Endothelial cell of umbilical vein (primary cell): ENCODE results near the gene SPDL1. TPM values are rescaled to one million over a fixed set of nuclear protein-coding genes. Genes with fewer than 3 reads are reported as not detected.

ENCODE experiments used
- BruUV-seq: library from RNA; stranded (reverse); fragments of 400-500 nt; replicated peaks from 2 replicates; lab custom pipeline; 2021; lab: Mats Ljungman, UMichigan
- CTCF ChIA-PET: fragments of 300-600, 350-600 bp; sonication (Branson Sonifier 250); formaldehyde crosslinking; loops from one replicate; lab custom pipeline; 2021; ENCODE audit warnings: antibody characterized with exemption, inconsistent platforms; lab: Charles Lee
- POLR2A ChIA-PET: fragments of 300-600, 350-600 bp; sonication (Branson Sonifier 250); formaldehyde crosslinking; loops from one replicate; lab custom pipeline; 2021; ENCODE audit warnings: antibody characterized with exemption, inconsistent platforms; lab: Charles Lee
- DNase-seq: peaks from one replicate; pipeline ENCODE4 v3.0.0-alpha.2; 2011; ENCODE audit warnings: low read depth, low spot score
- FAIRE-seq: peaks from 2 replicates; lab custom pipeline; 2011; peaks lifted over from hg19 to GRCh38; lab: Jason Lieb, UNC
- H2AFZ ChIP-seq: 2 replicates; pipeline ENCODE4 v1.6.0; 2012; ENCODE audit warnings: low read depth, low read length, control low read depth, inconsistent platforms
- H3K27ac ChIP-seq: 2 replicates; pipeline ENCODE4 v1.5.1; 2011; ENCODE audit warnings: low read depth, mild to moderate bottlenecking, control low read depth, low read length, moderate library complexity; ENCODE audit not compliant: insufficient read depth
- H3K27me3 ChIP-seq, 2 experiments: 2 replicates each; pipeline versions ENCODE4 v1.6.0 to v1.6.1; 2011; ENCODE audit warnings: low read length in 2 of 2, mixed read lengths in 1 of 2; ENCODE audit not compliant: control insufficient read depth in 2 of 2, insufficient read depth in 2 of 2
- H3K36me3 ChIP-seq, 2 experiments: 2 replicates in 1 of 2; 3 replicates in 1 of 2; pipeline ENCODE4 v1.5.1; 2011; ENCODE audit warnings: low read length in 2 of 2, mild to moderate bottlenecking in 1 of 2, moderate library complexity in 1 of 2; ENCODE audit not compliant: control insufficient read depth in 2 of 2, insufficient read depth in 2 of 2; ENCODE audit errors: extremely low read depth in 1 of 2
- H3K4me1 ChIP-seq: 3 replicates; pipeline ENCODE4 v1.5.1; 2011; ENCODE audit warnings: mild to moderate bottlenecking, low read length; ENCODE audit not compliant: control insufficient read depth, insufficient read depth; ENCODE audit errors: extremely low read depth
- H3K4me2 ChIP-seq: 2 replicates; pipeline ENCODE4 v1.6.1; 2011; ENCODE audit warnings: low read length, control low read depth, mixed read lengths; ENCODE audit not compliant: insufficient read depth
- H3K4me3 ChIP-seq, 3 experiments: fragments of 200-600 bp in 1 of 3; sonication (generic), shearing (Covaris generic) in 1 of 3; replicated peaks in 1 of 3; 2 replicates each; pipeline ENCODE4 v1.5.1; 2011 to 2016; ENCODE audit warnings: control low read depth in 3 of 3, low read length in 3 of 3, mild to moderate bottlenecking in 2 of 3, inconsistent platforms in 1 of 3, low read depth in 1 of 3, moderate library complexity in 1 of 3; ENCODE audit not compliant: insufficient read depth in 1 of 3
- H3K79me2 ChIP-seq: 2 replicates; pipeline ENCODE4 v1.6.0; 2012; ENCODE audit warnings: low read length, inconsistent platforms; ENCODE audit not compliant: control insufficient read depth, insufficient read depth
- H3K9ac ChIP-seq: replicated peaks from 2 replicates; pipeline ENCODE3; 2011; ENCODE audit warnings: low read length, control low read depth; ENCODE audit not compliant: insufficient read depth; ENCODE audit errors: extremely low read depth
- H3K9me1 ChIP-seq: replicated peaks from 3 replicates; pipeline ENCODE4 v1.6.0; 2011; ENCODE audit warnings: mild to moderate bottlenecking, low read length; ENCODE audit not compliant: control insufficient read depth, insufficient read depth; ENCODE audit errors: extremely low read depth
- H3K9me3 ChIP-seq: replicated peaks from 2 replicates; pipeline ENCODE4 v1.5.1; 2012; ENCODE audit warnings: low read length, inconsistent platforms; ENCODE audit not compliant: control insufficient read depth, insufficient read depth
- H4K20me1 ChIP-seq: replicated peaks from 2 replicates; pipeline ENCODE3; 2011; ENCODE audit warnings: mild to moderate bottlenecking, low read length; ENCODE audit not compliant: control insufficient read depth, insufficient read depth; ENCODE audit errors: extremely low read depth
- CTCF ChIP-seq, 2 donors: IDR thresholded peaks; 1 replicate in 1 of 2; 2 replicates in 1 of 2; pipeline ENCODE4 v1.5.1; 2011; ENCODE audit warnings: low read length in 2 of 2, mild to moderate bottlenecking in 2 of 2, moderate library complexity in 2 of 2, control low read depth in 1 of 2, inconsistent platforms in 1 of 2, low read depth in 1 of 2; ENCODE audit not compliant: insufficient read depth in 1 of 2; ENCODE audit errors: extremely low read depth in 1 of 2
- EZH2 ChIP-seq: IDR thresholded peaks from 2 replicates; pipeline ENCODE4 v1.6.1; 2012; ENCODE audit warnings: borderline replicate concordance, low read depth, mild to moderate bottlenecking, moderate library complexity, low read length, inconsistent platforms; ENCODE audit not compliant: severe bottlenecking
- FOS ChIP-seq: IDR thresholded peaks from 2 replicates; pipeline ENCODE4 v1.6.1; 2011; ENCODE audit warnings: mild to moderate bottlenecking, low read length, moderate library complexity, borderline replicate concordance; ENCODE audit not compliant: insufficient read depth
- MAX ChIP-seq: IDR thresholded peaks from 2 replicates; pipeline ENCODE4 v1.6.1; 2011; ENCODE audit not compliant: insufficient read depth, insufficient read length
- MYC ChIP-seq: IDR thresholded peaks from one replicate; pipeline ENCODE4 v1.6.1; 2011; ENCODE audit warnings: mild to moderate bottlenecking, low read depth, low read length
- POLR2A ChIP-seq: IDR thresholded peaks from 2 replicates; pipeline ENCODE4 v1.6.1; 2012; ENCODE audit warnings: low read depth, mild to moderate bottlenecking, control low read depth, low read length
- POLR2AphosphoS5 ChIP-seq: IDR thresholded peaks from 2 replicates; pipeline ENCODE4 v1.6.1; 2012; ENCODE audit warnings: low read depth, mild to moderate bottlenecking, control low read depth, low read length, moderate library complexity; ENCODE audit not compliant: insufficient read depth
- dilution Hi-C: fragments of 300-500 bp; cut with MboI; formaldehyde crosslinking; loops from one replicate; pipeline ENCODE4 v1.15.0; 2019; ENCODE audit warnings: low sequenced_read_pairs; ENCODE audit not compliant: extremely low pct_ligation_motif_present
- intact Hi-C: fragments of 100-400 bp; cut with micrococcal nuclease; formaldehyde crosslinking; loops from one replicate; pipeline ENCODE4 v1.10.0; 2022
- polyA plus RNA-seq, 4 experiments: library from polyadenylated mRNA; depleted of rRNA in 3 of 4; stranded (reverse) in 3 of 4; unstranded in 1 of 4; fragments of >200 nt; gene quantifications; 2 replicates each; pipeline versions ENCODE4 v1.2.1 to v1.2.3, GENCODE V29; 2011 to 2012; ENCODE audit warnings: missing spikeins in 1 of 4
- total RNA-seq: library from RNA; stranded (reverse); gene quantifications from 2 replicates; pipeline ENCODE4 v1.2.3, GENCODE V29; 2021

Gene SPDL1
- total and polyA plus RNA-seq, 2 donors (not counting 3 experiments of a cell fraction or from before 2014, with no cell fraction given) = 19.7 to 51.8 TPM

GRCh38 chr5:169591636-169592035, 8.1 kb downstream of the SPDL1 start:
- Histone ChIP-seq H3K9me3 (no peaks in the 10 kb centered on the region), H3K9me1 (no peaks in the 10 kb centered on the region), H3K9ac (no peak overlapping the region), H3K4me1 (no peaks in the 10 kb centered on the region), H4K20me1 (no peaks in the 10 kb centered on the region), H3K36me3 (peaks cover 0 to 31% of the 10 kb centered on the region in 2 experiments), H2AFZ (no peak overlapping the region), H3K27me3 (no peaks in the 10 kb centered on the region), H3K4me3 (no peak overlapping the region), H3K4me2 (no peak overlapping the region), H3K27ac (no peak overlapping the region), H3K79me2 (peaks cover 27% of the 10 kb centered on the region)
- DNase-seq = no peak
- BruUV-seq = no TSS peak
- dilution Hi-C loops (no loop called here), intact Hi-C loops (loop anchor here (5.0 kb wide), 1 partner anchor 481 kb away; no protein-coding TSS in a partner anchor)
- FAIRE-seq = no peak
- ChIA-PET POLR2A (interaction anchor here (0.6 kb wide), 1 partner anchor 222 kb away, joined by 4 read pairs; no protein-coding TSS in a partner anchor), CTCF (no interaction called here)
- TF ChIP-seq CTCF (IDR thresholded peaks at IDR 0.05; ENCODE audit: extremely low read depth in 1 of 2, insufficient read depth in 1 of 2, low read depth in 1 of 2, low read length in 2 of 2) (no peak), EZH2 (no peak), MAX (no peak), POLR2A (no peak), MYC (no peak), POLR2AphosphoS5 (no peak), FOS (no peak)
